Stimulated activated CD8-positive, alpha-beta memory T cell treated with anti-CD3 and anti-CD28 coated beads, Interleukin-7, amount 100 ng/mL, for 48 hours (primary cell): ENCODE data around the gene LMAN2.

Source experiments
- DNase-seq, 2 donors: peaks; one replicate each; pipeline ENCODE4 v3.0.0-alpha.2; 2020; ENCODE audit warnings: low read depth in 1 of 2; ENCODE audit errors: extremely low read depth in 1 of 2

LMAN2 gene

DNA sequence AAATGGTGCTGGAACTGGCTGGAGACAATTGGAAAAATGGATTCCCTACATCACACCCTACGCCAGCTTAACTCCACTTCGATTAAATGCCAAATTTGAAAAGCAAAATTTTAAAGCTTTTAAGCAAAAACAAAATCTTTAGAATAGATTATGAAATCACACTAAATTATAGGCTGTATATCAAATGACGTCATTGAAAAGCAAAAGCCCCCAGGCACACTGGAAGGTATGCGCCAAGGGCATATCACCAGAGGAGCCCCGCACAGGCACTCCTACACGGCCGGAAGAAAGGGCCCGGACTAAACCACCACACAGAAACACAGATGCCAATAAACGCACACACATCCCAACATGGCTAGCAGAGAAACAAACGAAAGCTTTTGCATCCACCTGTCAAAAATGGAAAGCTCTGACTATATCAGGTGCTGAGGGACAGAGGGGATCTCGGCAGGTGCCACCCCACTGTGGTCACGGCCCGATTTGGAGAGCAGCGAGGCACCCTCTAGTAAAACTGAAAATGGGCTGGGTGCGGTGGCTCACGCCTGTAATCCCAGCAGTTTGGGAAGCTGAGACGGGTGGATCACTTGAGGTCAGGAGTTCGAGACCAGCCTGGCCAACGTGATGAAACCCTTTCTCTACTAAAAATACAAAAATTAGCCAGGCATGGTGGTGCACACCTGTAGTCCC, 22.8 kb downstream of the LMAN2 start:
- no peak for DNase-seq

DNA sequence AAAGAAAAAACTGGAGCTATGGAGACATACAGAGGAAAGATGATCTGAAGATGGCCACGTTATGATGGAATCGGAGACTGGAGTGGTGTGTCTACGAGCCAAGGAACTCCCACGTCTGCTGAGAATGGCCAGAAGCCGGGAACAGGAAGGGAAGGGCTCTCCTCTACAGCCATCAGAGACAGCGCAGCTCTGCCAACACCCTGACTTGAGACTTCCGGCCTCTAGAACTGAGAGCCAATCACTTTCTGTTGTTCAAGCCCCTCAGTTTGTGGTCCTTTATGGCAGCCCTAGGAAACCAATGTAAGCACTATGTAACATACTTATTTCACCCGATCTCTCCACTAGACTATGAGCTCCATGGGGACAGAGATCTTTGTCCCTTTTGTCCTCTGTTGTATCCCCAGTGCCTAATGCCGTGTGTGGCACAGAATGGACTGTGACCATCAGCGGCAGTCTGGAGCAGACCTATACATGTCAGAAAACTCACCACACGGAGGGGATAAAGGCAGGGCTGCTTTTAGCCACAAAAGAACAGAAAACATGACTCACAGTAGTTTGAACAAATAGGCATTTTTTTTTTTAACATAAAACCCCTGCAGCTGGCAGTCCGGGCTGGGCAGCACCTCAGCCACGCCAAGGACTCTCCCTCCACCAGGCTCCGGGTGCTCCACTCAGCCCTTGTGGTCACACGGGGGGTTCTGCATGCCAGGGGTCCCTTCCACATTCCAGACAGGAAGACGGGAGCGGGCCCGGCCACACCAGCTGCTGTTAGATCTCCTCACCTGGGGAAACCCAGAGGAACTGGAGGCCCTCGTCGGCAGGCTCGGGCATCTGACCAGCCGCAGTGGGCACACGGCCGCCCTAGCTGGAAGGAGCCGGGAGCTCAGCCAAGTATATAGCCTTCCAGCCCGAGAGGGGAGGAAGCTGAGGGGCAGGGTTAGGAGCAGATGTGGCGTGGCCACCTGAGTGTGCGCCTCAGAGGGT, 23.6 kb downstream of the LMAN2 start:
- DNase-seq, result no peak

DNA sequence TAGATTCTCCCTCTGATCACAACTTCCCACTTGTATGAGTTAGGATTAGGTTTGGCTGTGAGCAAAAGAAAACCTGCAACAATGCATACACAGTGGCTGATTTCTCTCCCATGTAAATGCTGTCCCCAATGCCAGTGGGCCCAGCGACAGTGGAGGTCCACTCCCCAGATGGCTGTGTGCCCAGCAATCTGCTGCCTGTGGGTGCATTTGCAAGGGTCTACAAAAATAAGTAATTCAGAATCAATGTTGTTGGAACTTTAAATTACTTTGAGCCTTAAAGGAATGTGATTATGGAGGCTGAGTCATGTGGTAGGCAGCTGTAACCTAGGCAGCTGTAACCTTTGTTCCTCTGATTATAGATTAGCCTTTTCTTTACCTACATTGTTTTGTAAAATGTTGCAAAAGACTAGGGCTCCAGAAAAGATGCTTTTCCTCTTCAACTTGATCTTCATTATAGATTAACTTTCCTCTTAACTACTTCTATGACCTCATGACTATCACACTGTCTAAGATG, 25.5 kb downstream of the LMAN2 start:
- DNase-seq, result no peak

DNA sequence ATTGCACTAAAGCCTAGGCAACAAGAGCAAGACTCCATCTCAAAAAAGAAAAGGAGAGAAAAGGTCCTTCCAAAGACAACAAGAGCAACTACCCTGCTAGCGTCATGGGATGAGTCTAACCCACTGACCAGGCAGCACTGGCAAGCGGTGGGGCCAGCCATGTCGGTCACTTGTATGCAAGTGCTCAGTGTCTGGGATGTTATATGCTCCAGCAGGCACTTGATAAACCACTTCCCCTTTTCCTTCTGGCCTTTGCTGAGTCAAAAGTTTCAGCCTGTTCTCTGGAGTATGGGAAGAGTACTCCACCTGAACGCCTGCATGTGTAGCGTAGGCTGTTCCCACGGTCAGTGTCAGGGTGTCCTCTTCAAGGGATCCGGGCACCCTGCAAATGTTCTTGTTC, 30.6 kb downstream of the LMAN2 start:
- no peak for DNase-seq

GRCh38 chr5:177319913-177320588, 31.4 kb downstream of the LMAN2 start:
- DNase-seq, result no peak

GRCh38 chr5:177317959-177318377, 33.5 kb downstream of the LMAN2 start:
- peak; percentile 50 to 67 for DNase-seq

- no peak for DNase-seq
Measured at GRCh38 chr5:177316005-177316404, 35.5 kb downstream of the LMAN2 start.

DNA sequence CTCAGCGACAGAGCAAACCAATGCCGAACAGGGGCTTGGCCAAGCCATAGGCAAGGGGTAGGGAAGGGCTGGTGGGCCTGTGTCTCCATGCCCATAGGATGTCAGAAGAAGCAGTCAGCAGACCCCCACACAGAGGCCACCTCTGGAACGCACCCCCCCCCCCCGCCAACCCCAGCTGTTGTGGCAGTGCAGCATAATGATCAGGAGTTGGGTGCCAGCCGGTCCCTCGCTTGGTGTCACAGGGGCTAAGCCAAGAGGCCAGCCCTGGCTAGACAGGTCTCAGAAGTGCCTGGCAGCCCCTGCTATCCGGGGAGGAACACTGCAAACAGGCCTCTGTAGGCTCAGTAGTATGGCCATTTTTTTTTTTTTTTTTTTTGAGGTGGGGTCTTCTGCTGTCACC, 36.1 kb downstream of the LMAN2 start:
- DNase-seq, result no peak

DNA sequence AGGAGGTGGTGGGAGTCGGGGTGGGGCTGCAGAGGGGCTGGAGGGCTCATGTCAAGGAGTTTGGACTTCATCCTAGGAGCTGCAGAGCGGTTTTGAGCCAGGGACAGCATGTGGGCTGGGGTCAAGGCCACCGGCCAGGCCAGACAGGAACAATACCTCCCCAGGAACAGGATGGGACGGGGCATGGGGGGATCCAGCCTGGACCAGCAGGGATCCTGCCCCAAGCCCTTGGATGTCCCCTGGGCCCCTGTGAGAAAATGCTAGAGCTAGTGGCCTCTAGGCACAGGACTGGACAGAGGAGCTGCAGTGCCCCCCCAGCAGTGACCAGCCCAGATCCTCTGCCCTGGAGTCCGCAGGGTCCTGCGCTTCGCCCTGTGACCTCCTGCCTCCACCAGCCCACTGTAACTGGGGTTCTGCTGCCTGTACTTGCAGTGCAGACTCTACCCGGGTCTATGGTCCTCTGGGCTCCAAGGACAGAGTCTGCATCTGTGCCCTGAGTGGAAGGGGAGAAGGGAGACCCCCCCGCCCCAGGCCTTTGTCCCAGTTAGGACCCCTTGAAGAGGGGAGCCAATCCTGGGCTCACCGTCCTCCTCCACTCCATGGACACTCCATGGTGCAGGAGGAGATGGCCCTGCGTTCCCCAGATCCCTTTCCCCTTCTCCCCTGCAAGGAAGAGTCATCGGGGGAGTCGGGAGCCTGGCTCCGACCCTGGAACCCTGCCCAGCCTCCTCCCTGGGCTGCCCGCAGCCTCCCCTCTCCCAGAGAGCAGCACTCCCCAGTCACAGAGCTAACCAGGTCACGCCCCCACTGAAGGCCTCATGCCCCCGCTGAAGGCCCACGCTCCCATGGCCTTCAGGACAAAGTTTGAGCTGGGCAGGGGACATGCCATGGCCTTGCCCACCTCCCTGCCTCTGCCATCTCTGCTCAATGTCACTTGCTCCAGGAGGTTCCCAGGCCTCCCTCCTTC, 36.8 kb downstream of the LMAN2 start:
- no peak for DNase-seq

DNA sequence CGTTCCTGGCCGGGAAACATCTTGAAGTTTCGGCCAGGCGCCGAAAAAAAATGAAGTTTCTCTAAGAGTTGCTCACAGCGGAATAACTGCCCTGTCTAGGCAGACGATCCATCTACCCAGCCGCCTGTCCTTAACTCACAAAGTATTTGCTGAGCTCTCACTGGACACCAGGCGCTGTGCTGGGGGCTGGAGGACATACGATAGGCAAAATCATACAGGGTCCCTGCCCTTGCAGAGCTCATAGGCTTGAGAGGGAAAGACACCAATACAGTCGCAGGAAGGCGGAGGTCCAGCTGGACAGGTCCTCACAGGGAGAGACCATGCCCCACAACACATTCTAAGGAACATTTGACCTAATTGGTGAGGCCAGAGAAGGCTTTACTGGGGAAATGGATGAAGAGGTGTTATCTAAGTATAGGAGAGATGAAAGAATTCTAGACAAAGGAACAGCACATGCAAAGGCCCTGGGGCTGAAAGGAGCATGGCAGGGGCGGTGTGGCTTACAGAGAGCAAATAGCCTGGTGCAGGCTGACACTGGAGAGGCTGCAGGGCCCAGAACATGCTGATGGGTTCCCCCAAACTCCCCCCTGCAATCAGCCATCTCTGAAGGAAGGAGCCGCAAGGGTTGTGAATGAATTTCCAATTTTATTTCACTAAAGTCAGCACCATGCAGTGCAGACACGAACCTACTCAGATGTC, 37.8 kb downstream of the LMAN2 start:
- DNase-seq, result no peak

DNA sequence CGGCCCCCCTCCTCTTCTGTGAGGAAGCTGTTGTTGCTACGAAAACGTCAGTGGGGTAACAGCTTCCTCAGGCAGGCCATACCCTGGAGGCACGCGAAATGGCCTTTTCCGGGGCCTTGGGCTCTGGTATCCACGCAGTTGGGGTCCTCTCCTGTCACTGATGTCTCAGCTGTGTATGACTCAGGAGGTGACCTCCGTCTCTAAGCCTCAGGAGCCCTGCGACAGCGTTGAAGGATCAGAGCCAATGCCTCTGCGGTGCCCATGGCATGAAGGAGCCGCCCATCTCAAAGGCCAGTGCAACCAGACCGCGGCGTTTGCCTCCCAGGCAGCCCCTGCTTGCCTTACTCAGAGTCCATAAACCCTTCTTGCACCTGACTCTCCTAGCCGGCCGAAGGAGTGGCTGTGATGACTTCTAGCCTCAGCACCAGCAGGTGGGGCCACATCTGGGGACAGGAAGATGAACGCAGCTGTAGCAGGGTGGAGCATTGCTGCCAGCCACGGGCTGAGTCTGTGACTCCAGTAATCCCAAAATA, 38.8 kb downstream of the LMAN2 start:
- peak in 1 of 2 donors; percentile 54 for DNase-seq

- DNase-seq, result peak; percentile 97 to 99
Measured at GRCh38 chr5:177311723-177312648, 39.5 kb downstream of the LMAN2 start, which contains the start of gene MXD3. Gene MXD3, minus strand, starts transcription at chr5:177311898. Its CDS starts 68 bp downstream, at chr5:177311830.

- DNase-seq, result no peak
Measured at GRCh38 chr5:177311392-177311722, 40.1 kb downstream of the LMAN2 start.

GRCh38 chr5:177310757-177311391, 40.6 kb downstream of the LMAN2 start:
- no peak for DNase-seq

GRCh38 chr5:177310332-177310731, 41.1 kb downstream of the LMAN2 start:
- no peak for DNase-seq

- no peak for DNase-seq
Measured at GRCh38 chr5:177309351-177310191, 41.9 kb downstream of the LMAN2 start.

- DNase-seq, result no peak
Measured at GRCh38 chr5:177308740-177309139, 42.7 kb downstream of the LMAN2 start.
